GM21367 (cell line): ENCODE data around the gene KRTAP24-1.

ENCODE experiments used
- ATAC-seq: cut with Tn5 transposase; IDR thresholded peaks from one replicate; pipeline ENCODE4 v1.9.1; 2021; ENCODE audit not compliant: unreplicated experiment

The KRTAP24-1 gene

DNA sequence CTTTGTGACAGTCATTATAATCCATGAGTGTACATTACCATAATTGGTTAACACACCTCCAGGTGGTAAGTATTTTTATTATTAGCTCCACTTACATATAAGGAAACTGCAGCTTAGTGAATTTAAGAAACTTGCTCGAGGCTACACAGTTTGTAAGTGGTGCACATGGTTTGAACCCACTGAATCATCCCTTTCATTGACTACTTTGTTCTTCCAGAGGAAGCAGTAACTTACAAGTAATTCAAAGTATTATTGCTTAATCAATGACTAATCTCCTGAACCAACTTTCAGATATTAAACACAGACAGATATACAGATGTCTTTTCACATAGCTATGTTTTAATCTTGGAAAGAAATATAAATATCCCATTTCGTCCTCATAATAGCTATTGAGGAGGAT lies 48.1 kb downstream of the KRTAP24-1 start:
- ATAC-seq, result no peak

GRCh38 chr21:30234050-30234449 lies 48.7 kb downstream of the KRTAP24-1 start:
- ATAC-seq, result no peak

GRCh38 chr21:30233228-30234020 lies 49.3 kb downstream of the KRTAP24-1 start:
- no peak for ATAC-seq

- ATAC-seq, result no peak
These were observed 50.7 kb downstream of the KRTAP24-1 start for GRCh38 chr21:30232011-30232410.
